ENCODE data around the gene GPHN. TPM values are rescaled to one million over a fixed set of nuclear protein-coding genes. Genes with fewer than 3 reads are reported as not detected.

The GPHN gene
- total RNA-seq, 1 experiment from 2014 or later = 4.1 TPM

GRCh38 chr14:66652525-66653106 is 144.7 kb downstream of the GPHN start:
- Histone ChIP-seq H3K4me1 (ENCODE audit: low read length) (no peaks in the 10 kb centered on the region), H3K9ac (ENCODE audit: low read length) (no peak overlapping the region), H3K9me3 (ENCODE audit: low read length) (peaks cover 16% of the 10 kb centered on the region), H2AFZ (ENCODE audit: low read length) (no peak overlapping the region), H3K36me3 (ENCODE audit: insufficient read depth, low read length) (no peaks in the 10 kb centered on the region), H3K4me2 (ENCODE audit: low read depth, low read length, poor library complexity, severe bottlenecking) (no peak overlapping the region), H3K9me2 (replicated peaks; ENCODE audit: insufficient read depth, low read length) (no peaks in the 10 kb centered on the region), H4K20me1 (ENCODE audit: insufficient read depth, low read depth, low read length) (no peaks in the 10 kb centered on the region), H3K79me2 (ENCODE audit: low read length) (no peaks in the 10 kb centered on the region), H3K27me3 (ENCODE audit: low read length) (0 out of 2 replicates have a peak, but pooled peaks cover 2% of the 10 kb centered on the region), H3K27ac (ENCODE audit: low read length) (no peak overlapping the region), H3K4me3 (ENCODE audit: low read length) (no peak overlapping the region)
- DNase-seq = no peak

GRCh38 chr14:66657780-66658179 is 149.8 kb downstream of the GPHN start:
- H3K9me2 ChIP-seq (replicated peaks; ENCODE audit: insufficient read depth, low read length) = no peaks in the 10 kb centered on the region
- H4K20me1 ChIP-seq (ENCODE audit: insufficient read depth, low read depth, low read length) = no peaks in the 10 kb centered on the region
- H3K79me2 ChIP-seq (ENCODE audit: low read length) = no peaks in the 10 kb centered on the region
- peaks cover 16% of the 10 kb centered on the region for H3K9me3 ChIP-seq (ENCODE audit: low read length)
- H3K36me3 ChIP-seq (ENCODE audit: insufficient read depth, low read length) = no peaks in the 10 kb centered on the region
- H3K4me1 ChIP-seq (ENCODE audit: low read length) = no peaks in the 10 kb centered on the region
- H3K27ac ChIP-seq (ENCODE audit: low read length) = no peak overlapping the region
- no peak overlapping the region for H3K4me2 ChIP-seq (ENCODE audit: low read depth, low read length, poor library complexity, severe bottlenecking)
- 0 out of 2 replicates have a peak, but pooled peaks cover 2% of the 10 kb centered on the region for H3K27me3 ChIP-seq (ENCODE audit: low read length)
- no peak for DNase-seq
- H3K9ac ChIP-seq (ENCODE audit: low read length) = no peak overlapping the region
- no peak overlapping the region for H2AFZ ChIP-seq (ENCODE audit: low read length)
- H3K4me3 ChIP-seq (ENCODE audit: low read length) = no peak overlapping the region

GRCh38 chr14:66662374-66662773 is 154.4 kb downstream of the GPHN start:
- Histone ChIP-seq H3K79me2 (ENCODE audit: low read length) (no peaks in the 10 kb centered on the region), H3K27me3 (ENCODE audit: low read length) (peaks cover 3% of the 10 kb centered on the region; the same call in 1 of the 2 replicates), H3K9me3 (ENCODE audit: low read length) (peaks cover 2% of the 10 kb centered on the region), H4K20me1 (ENCODE audit: insufficient read depth, low read depth, low read length) (no peaks in the 10 kb centered on the region), H3K4me1 (ENCODE audit: low read length) (no peaks in the 10 kb centered on the region), H3K4me3 (ENCODE audit: low read length) (no peak overlapping the region), H3K9ac (ENCODE audit: low read length) (no peak overlapping the region), H3K9me2 (replicated peaks; ENCODE audit: insufficient read depth, low read length) (no peaks in the 10 kb centered on the region), H3K27ac (ENCODE audit: low read length) (no peak overlapping the region), H3K36me3 (ENCODE audit: insufficient read depth, low read length) (no peaks in the 10 kb centered on the region), H2AFZ (ENCODE audit: low read length) (no peak overlapping the region), H3K4me2 (ENCODE audit: low read depth, low read length, poor library complexity, severe bottlenecking) (no peak overlapping the region)
- peak; percentile 66 for DNase-seq

GRCh38 chr14:66677780-66678179 is 169.8 kb downstream of the GPHN start:
- no peaks in the 10 kb centered on the region for H3K79me2 ChIP-seq (ENCODE audit: low read length)
- no peaks in the 10 kb centered on the region for H3K4me1 ChIP-seq (ENCODE audit: low read length)
- no peak overlapping the region for H3K4me3 ChIP-seq (ENCODE audit: low read length)
- H3K27ac ChIP-seq (ENCODE audit: low read length) = no peak overlapping the region
- H3K4me2 ChIP-seq (ENCODE audit: low read depth, low read length, poor library complexity, severe bottlenecking) = no peak overlapping the region
- 0 out of 2 replicates have a peak, but pooled peaks cover 3% of the 10 kb centered on the region for H3K9me2 ChIP-seq (replicated peaks; ENCODE audit: insufficient read depth, low read length)
- no peak for DNase-seq
- H3K27me3 ChIP-seq (ENCODE audit: low read length) = no peaks in the 10 kb centered on the region; the same call in 1 of the 2 replicates
- H2AFZ ChIP-seq (ENCODE audit: low read length) = no peak overlapping the region
- H3K36me3 ChIP-seq (ENCODE audit: insufficient read depth, low read length) = no peaks in the 10 kb centered on the region
- no peaks in the 10 kb centered on the region for H4K20me1 ChIP-seq (ENCODE audit: insufficient read depth, low read depth, low read length)
- H3K9me3 ChIP-seq (ENCODE audit: low read length) = peaks cover 25% of the 10 kb centered on the region; the same call in 1 of the 2 replicates
- H3K9ac ChIP-seq (ENCODE audit: low read length) = no peak overlapping the region

DNA sequence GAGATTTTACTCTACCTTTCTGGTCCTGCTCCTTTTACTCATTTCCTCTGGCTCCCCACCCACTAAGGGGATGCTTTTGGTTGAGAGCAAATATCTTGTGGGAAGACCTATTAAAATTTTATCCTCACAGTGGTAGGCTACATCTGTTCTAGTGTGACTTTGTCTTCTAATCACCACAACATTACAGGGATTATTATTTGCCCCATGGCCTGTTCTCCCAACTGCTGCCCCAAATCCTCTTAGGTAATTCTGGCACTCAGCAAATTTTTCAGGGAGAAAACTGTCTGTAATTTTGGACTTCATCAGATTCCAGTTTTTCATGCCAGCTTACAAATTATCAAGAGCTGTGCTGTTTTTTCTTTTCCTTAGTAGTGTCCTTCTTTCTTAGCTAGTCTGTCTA is 172.3 kb downstream of the GPHN start:
- H3K27me3 ChIP-seq (ENCODE audit: low read length) = no peaks in the 10 kb centered on the region; the same call in 1 of the 2 replicates
- H3K4me2 ChIP-seq (ENCODE audit: low read depth, low read length, poor library complexity, severe bottlenecking) = no peak overlapping the region
- H3K4me1 ChIP-seq (ENCODE audit: low read length) = no peaks in the 10 kb centered on the region
- 0 out of 2 replicates have a peak, but pooled peaks cover 3% of the 10 kb centered on the region for H3K9me2 ChIP-seq (replicated peaks; ENCODE audit: insufficient read depth, low read length)
- DNase-seq = no peak
- H3K9ac ChIP-seq (ENCODE audit: low read length) = no peak overlapping the region
- H3K27ac ChIP-seq (ENCODE audit: low read length) = no peak overlapping the region
- peaks cover 22% of the 10 kb centered on the region; the same call in 1 of the 2 replicates for H3K9me3 ChIP-seq (ENCODE audit: low read length)
- no peaks in the 10 kb centered on the region for H3K79me2 ChIP-seq (ENCODE audit: low read length)
- no peak overlapping the region for H3K4me3 ChIP-seq (ENCODE audit: low read length)
- H4K20me1 ChIP-seq (ENCODE audit: insufficient read depth, low read depth, low read length) = no peaks in the 10 kb centered on the region
- H2AFZ ChIP-seq (ENCODE audit: low read length) = no peak overlapping the region
- no peaks in the 10 kb centered on the region for H3K36me3 ChIP-seq (ENCODE audit: insufficient read depth, low read length)

DNA sequence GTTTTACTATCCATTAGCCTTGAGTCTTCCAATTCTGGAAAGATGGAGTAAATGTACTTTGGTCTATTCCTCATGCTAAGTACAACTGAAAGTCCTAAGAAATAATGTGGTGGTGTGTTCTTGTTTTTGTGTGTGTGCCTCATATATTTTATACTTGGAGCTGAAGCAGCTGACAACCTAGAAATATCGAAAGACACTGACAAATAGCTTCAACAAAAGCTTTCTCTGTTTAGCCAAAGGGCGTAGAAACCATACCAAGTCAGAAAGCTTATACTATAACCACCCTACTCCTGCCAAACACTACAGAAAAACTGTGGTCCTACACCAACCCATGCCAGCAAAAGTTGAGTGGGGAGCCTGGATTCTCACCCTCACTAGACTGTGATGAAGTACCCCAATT is 188.4 kb downstream of the GPHN start:
- Histone ChIP-seq H3K9ac (ENCODE audit: low read length) (no peak overlapping the region), H3K27ac (ENCODE audit: low read length) (no peak overlapping the region), H3K79me2 (ENCODE audit: low read length) (no peaks in the 10 kb centered on the region)

GRCh38 chr14:66698503-66698902 is 190.6 kb downstream of the GPHN start:
- no peak overlapping the region for H3K4me2 ChIP-seq (ENCODE audit: low read depth, low read length, poor library complexity, severe bottlenecking)
- H3K27ac ChIP-seq (ENCODE audit: low read length) = no peak overlapping the region
- no peaks in the 10 kb centered on the region for H3K79me2 ChIP-seq (ENCODE audit: low read length)
- no peak overlapping the region for H2AFZ ChIP-seq (ENCODE audit: low read length)
- no peak overlapping the region for H3K4me3 ChIP-seq (ENCODE audit: low read length)
- DNase-seq = no peak
- no peaks in the 10 kb centered on the region for H3K4me1 ChIP-seq (ENCODE audit: low read length)
- 0 out of 2 replicates have a peak, but pooled peaks cover 3% of the 10 kb centered on the region for H3K27me3 ChIP-seq (ENCODE audit: low read length)
- peaks cover 12% of the 10 kb centered on the region for H3K9me3 ChIP-seq (ENCODE audit: low read length)
- H4K20me1 ChIP-seq (ENCODE audit: insufficient read depth, low read depth, low read length) = no peaks in the 10 kb centered on the region
- no peak overlapping the region for H3K9ac ChIP-seq (ENCODE audit: low read length)
- no peaks in the 10 kb centered on the region for H3K9me2 ChIP-seq (replicated peaks; ENCODE audit: insufficient read depth, low read length)
- H3K36me3 ChIP-seq (ENCODE audit: insufficient read depth, low read length) = no peaks in the 10 kb centered on the region

More for the DNA sequence above, 188.4 kb downstream of the GPHN start:
- Histone ChIP-seq H3K4me1 (ENCODE audit: low read length) (no peaks in the 10 kb centered on the region), H3K9me3 (ENCODE audit: low read length) (peaks cover 7% of the 10 kb centered on the region), H3K9me2 (replicated peaks; ENCODE audit: insufficient read depth, low read length) (no peaks in the 10 kb centered on the region), H3K27me3 (ENCODE audit: low read length) (0 out of 2 replicates have a peak, but pooled peaks cover 3% of the 10 kb centered on the region), H2AFZ (ENCODE audit: low read length) (no peak overlapping the region), H4K20me1 (ENCODE audit: insufficient read depth, low read depth, low read length) (no peaks in the 10 kb centered on the region), H3K36me3 (ENCODE audit: insufficient read depth, low read length) (no peaks in the 10 kb centered on the region), H3K4me2 (ENCODE audit: low read depth, low read length, poor library complexity, severe bottlenecking) (no peak overlapping the region), H3K4me3 (ENCODE audit: low read length) (no peak overlapping the region)
- no peak for DNase-seq

- Histone ChIP-seq H4K20me1 (ENCODE audit: insufficient read depth, low read depth, low read length) (no peaks in the 10 kb centered on the region), H3K79me2 (ENCODE audit: low read length) (no peaks in the 10 kb centered on the region), H3K27me3 (ENCODE audit: low read length) (0 out of 2 replicates have a peak, but pooled peaks cover 3% of the 10 kb centered on the region), H3K9ac (ENCODE audit: low read length) (no peak overlapping the region), H2AFZ (ENCODE audit: low read length) (no peak overlapping the region), H3K27ac (ENCODE audit: low read length) (no peak overlapping the region), H3K9me3 (ENCODE audit: low read length) (peaks cover 12% of the 10 kb centered on the region), H3K4me3 (ENCODE audit: low read length) (no peak overlapping the region), H3K4me1 (ENCODE audit: low read length) (no peaks in the 10 kb centered on the region), H3K9me2 (replicated peaks; ENCODE audit: insufficient read depth, low read length) (no peaks in the 10 kb centered on the region), H3K36me3 (ENCODE audit: insufficient read depth, low read length) (no peaks in the 10 kb centered on the region), H3K4me2 (ENCODE audit: low read depth, low read length, poor library complexity, severe bottlenecking) (no peak overlapping the region)
- DNase-seq = no peak
Observed at GRCh38 chr14:66701813-66702212, 193.9 kb downstream of the GPHN start.
